ACC112 (cell line): ENCODE measurements around the gene RDH5.

Source experiments
- H2AFZ ChIP-seq: fragments of 200-600 bp; sonication (generic); one replicate; pipeline ENCODE4 v1.6.0; 2017; ENCODE audit warnings: antibody characterized with exemption, low read length; ENCODE audit not compliant: unreplicated experiment
- H3K27ac ChIP-seq: fragments of 200-600 bp; sonication (generic); 2 replicates; pipeline ENCODE4 v1.5.1; 2014; ENCODE audit warnings: low read depth, mild to moderate bottlenecking, antibody characterized with exemption, low read length, moderate library complexity
- H3K27me3 ChIP-seq: fragments of 200-600 bp; sonication (generic); 2 replicates; pipeline ENCODE4 v1.6.1; 2014; ENCODE audit warnings: mild to moderate bottlenecking, antibody characterized with exemption, low read length, moderate library complexity, mixed read lengths; ENCODE audit not compliant: insufficient read depth
- H3K36me3 ChIP-seq: fragments of 200-600 bp; sonication (generic); 2 replicates; pipeline ENCODE4 v1.6.1; 2016; ENCODE audit warnings: mild to moderate bottlenecking, antibody characterized with exemption, low read length, moderate library complexity, mixed read lengths; ENCODE audit not compliant: insufficient read depth
- H3K4me1 ChIP-seq: fragments of 200-600 bp; sonication (generic); one replicate; pipeline ENCODE4 v1.6.1; 2016; ENCODE audit warnings: low read length, mixed read lengths; ENCODE audit not compliant: insufficient read depth, unreplicated experiment, control insufficient read depth
- H3K4me3 ChIP-seq: fragments of 200-600 bp; sonication (generic); 2 replicates; pipeline ENCODE4 v1.5.1; 2014; ENCODE audit warnings: mild to moderate bottlenecking, low read depth, low read length
- H3K79me2 ChIP-seq: fragments of 200-600 bp; sonication (generic); one replicate; pipeline ENCODE4 v1.6.0; 2016; ENCODE audit warnings: low read length; ENCODE audit not compliant: control insufficient read depth, unreplicated experiment, insufficient read depth

RDH5 gene

GRCh38 chr12:55729819-55730818, 9.9 kb downstream of the RDH5 start:
- Histone ChIP-seq H3K79me2 (peaks cover 50% of the 10 kb centered on the region), H3K4me1 (peaks cover 31% of the 10 kb centered on the region), H3K27ac (peak overlapping the region; percentile 95), H2AFZ (peak overlapping the region; percentile 52), H3K4me3 (peak overlapping the region; percentile 98), H3K27me3 (no peaks in the 10 kb centered on the region), H3K36me3 (peaks cover 18% of the 10 kb centered on the region; the same call in 1 of the 2 replicates)

GRCh38 chr12:55732288-55732687, 12.1 kb downstream of the RDH5 start:
- H3K27ac ChIP-seq: no peak overlapping the region
- H3K4me3 ChIP-seq: no peak overlapping the region
- no peaks in the 10 kb centered on the region for H3K27me3 ChIP-seq
- H3K4me1 ChIP-seq: peaks cover 15% of the 10 kb centered on the region
- H3K79me2 ChIP-seq: peaks cover 31% of the 10 kb centered on the region
- peaks cover under 1% of the 10 kb centered on the region; the same call in 1 of the 2 replicates for H3K36me3 ChIP-seq
- H2AFZ ChIP-seq: no peak overlapping the region

GRCh38 chr12:55733021-55733555, 12.9 kb downstream of the RDH5 start:
- no peaks in the 10 kb centered on the region for H3K36me3 ChIP-seq
- H3K4me3 ChIP-seq: no peak overlapping the region
- no peak overlapping the region for H3K27ac ChIP-seq
- no peak overlapping the region for H2AFZ ChIP-seq
- H3K27me3 ChIP-seq: no peaks in the 10 kb centered on the region
- H3K79me2 ChIP-seq: peaks cover 23% of the 10 kb centered on the region
- peaks cover 23% of the 10 kb centered on the region for H3K4me1 ChIP-seq

GRCh38 chr12:55733858-55734257, 13.7 kb downstream of the RDH5 start:
- Histone ChIP-seq H3K79me2 (peaks cover 16% of the 10 kb centered on the region), H3K27me3 (no peaks in the 10 kb centered on the region), H3K4me1 (peaks cover 24% of the 10 kb centered on the region), H3K4me3 (no peak overlapping the region), H3K27ac (no peak overlapping the region), H2AFZ (no peak overlapping the region), H3K36me3 (no peaks in the 10 kb centered on the region)

GRCh38 chr12:55734595-55734994, 14.4 kb downstream of the RDH5 start:
- H3K27ac ChIP-seq: no peak overlapping the region
- no peak overlapping the region for H2AFZ ChIP-seq
- H3K27me3 ChIP-seq: no peaks in the 10 kb centered on the region
- peaks cover 16% of the 10 kb centered on the region for H3K79me2 ChIP-seq
- H3K4me1 ChIP-seq: peaks cover 24% of the 10 kb centered on the region
- no peak overlapping the region for H3K4me3 ChIP-seq
- no peaks in the 10 kb centered on the region for H3K36me3 ChIP-seq

GRCh38 chr12:55736076-55736475, 15.9 kb downstream of the RDH5 start:
- Histone ChIP-seq H3K27me3 (no peaks in the 10 kb centered on the region), H3K79me2 (peaks cover 3% of the 10 kb centered on the region), H3K4me3 (no peak overlapping the region), H3K27ac (no peak overlapping the region), H2AFZ (no peak overlapping the region), H3K36me3 (no peaks in the 10 kb centered on the region), H3K4me1 (peaks cover 17% of the 10 kb centered on the region)

- Histone ChIP-seq H2AFZ (no peak overlapping the region), H3K27ac (no peak overlapping the region), H3K79me2 (peaks cover 3% of the 10 kb centered on the region), H3K36me3 (no peaks in the 10 kb centered on the region), H3K4me1 (peaks cover 17% of the 10 kb centered on the region), H3K4me3 (peak overlapping the region; percentile 89; the same call in 1 of the 2 replicates), H3K27me3 (no peaks in the 10 kb centered on the region)
These were observed 16.8 kb downstream of the RDH5 start for GRCh38 chr12:55736780-55737580.

- Histone ChIP-seq H3K36me3 (no peaks in the 10 kb centered on the region), H3K4me1 (peaks cover 15% of the 10 kb centered on the region), H3K27ac (peak overlapping the region; percentile 61), H3K4me3 (peak overlapping the region; percentile 89), H3K27me3 (no peaks in the 10 kb centered on the region), H2AFZ (peak overlapping the region; percentile 98), H3K79me2 (no peaks in the 10 kb centered on the region)
These were observed 17.5 kb downstream of the RDH5 start for GRCh38 chr12:55737581-55738122.

- H3K27me3 ChIP-seq: no peaks in the 10 kb centered on the region
- H3K36me3 ChIP-seq: no peaks in the 10 kb centered on the region
- peaks cover 16% of the 10 kb centered on the region for H3K4me1 ChIP-seq
- peak overlapping the region; percentile 89 for H3K4me3 ChIP-seq
- peak overlapping the region; percentile 61 for H3K27ac ChIP-seq
- no peaks in the 10 kb centered on the region for H3K79me2 ChIP-seq
- peak overlapping the region; percentile 98 for H2AFZ ChIP-seq
These were observed 18.2 kb downstream of the RDH5 start for GRCh38 chr12:55738123-55739024.
